Liver (tissue), 9 donors: ENCODE measurements around the gene IL1RAP. TPM values are rescaled to one million over a fixed set of nuclear protein-coding genes. Genes with fewer than 3 reads are reported as not detected.

Source experiments
- DNase-seq: peaks from one replicate; pipeline ENCODE4 v3.0.0-alpha.2; 2017; ENCODE audit warnings: low spot score
- H3K27ac ChIP-seq, 2 donors: one replicate each; pipeline ENCODE4 v1.7.0; 2013; ENCODE audit warnings: inconsistent platforms in 2 of 2, low read length in 2 of 2, control low read depth in 1 of 2, low read depth in 1 of 2, mild to moderate bottlenecking in 1 of 2
- H3K27me3 ChIP-seq, 4 donors: one replicate each; pipeline versions ENCODE4 v1.6.1 to v1.7.0; 2013; ENCODE audit warnings: low read length in 3 of 4, inconsistent platforms in 1 of 4, mild to moderate bottlenecking in 1 of 4, moderate library complexity in 1 of 4; ENCODE audit not compliant: control insufficient read depth in 4 of 4, insufficient read depth in 4 of 4
- H3K36me3 ChIP-seq, 4 donors: one replicate each; pipeline versions ENCODE4 v1.6.1 to v1.7.0; 2013; ENCODE audit warnings: low read length in 3 of 4, mild to moderate bottlenecking in 3 of 4, low read depth in 1 of 4, moderate library complexity in 1 of 4; ENCODE audit not compliant: control insufficient read depth in 4 of 4, insufficient read depth in 3 of 4
- H3K4me1 ChIP-seq, 4 donors: one replicate each; pipeline versions ENCODE4 v1.6.1 to v1.7.0; 2013; ENCODE audit warnings: low read length in 3 of 4, mild to moderate bottlenecking in 3 of 4, moderate library complexity in 1 of 4; ENCODE audit not compliant: control insufficient read depth in 4 of 4, insufficient read depth in 4 of 4
- H3K4me3 ChIP-seq, 3 donors: one replicate each; pipeline versions ENCODE4 v1.6.1 to v1.7.0; 2013; ENCODE audit warnings: low read length in 3 of 3, control low read depth in 1 of 3, low read depth in 1 of 3, mild to moderate bottlenecking in 1 of 3
- H3K9ac ChIP-seq, 2 donors: one replicate each; pipeline ENCODE4 v1.7.0; 2013; ENCODE audit warnings: low read length in 2 of 2, mild to moderate bottlenecking in 2 of 2, moderate library complexity in 2 of 2, control low read depth in 1 of 2, low read depth in 1 of 2
- H3K9me3 ChIP-seq, 4 donors: one replicate each; pipeline versions ENCODE4 v1.6.1 to v1.7.0; 2013; ENCODE audit warnings: low read length in 3 of 4; ENCODE audit not compliant: control insufficient read depth in 4 of 4
- EGR1 ChIP-seq, 2 donors: IDR thresholded peaks; 2 replicates each; pipeline ENCODE4 v1.6.1; 2016 to 2018; ENCODE audit warnings: antibody characterized with exemption in 2 of 2, low read depth in 2 of 2
- FOXA2 ChIP-seq: IDR thresholded peaks from 2 replicates; pipeline ENCODE4 v1.6.1; 2016; ENCODE audit warnings: antibody characterized with exemption
- GABPA ChIP-seq, 2 donors: IDR thresholded peaks in 1 of 2; conservative IDR thresholded peaks in 1 of 2; 2 replicates each; pipeline ENCODE4 v1.6.1; 2016; ENCODE audit warnings: antibody characterized with exemption in 2 of 2, mild to moderate bottlenecking in 1 of 2, moderate library complexity in 1 of 2
- HNF4A ChIP-seq, 2 donors: conservative IDR thresholded peaks; 2 replicates each; pipeline ENCODE4 v1.6.1; 2016; ENCODE audit warnings: antibody characterized with exemption in 2 of 2, mild to moderate bottlenecking in 2 of 2
- HNF4G ChIP-seq: IDR thresholded peaks from 2 replicates; pipeline ENCODE4 v1.6.1; 2016; ENCODE audit warnings: antibody characterized with exemption
- JUND ChIP-seq, 2 donors: IDR thresholded peaks; 2 replicates each; pipeline ENCODE4 v1.6.1; 2016; ENCODE audit warnings: antibody characterized with exemption in 2 of 2
- NR2F2 ChIP-seq: IDR thresholded peaks from 2 replicates; pipeline ENCODE4 v1.6.1; 2016; ENCODE audit warnings: antibody characterized with exemption
- RAD21 ChIP-seq, 2 donors: IDR thresholded peaks; 2 replicates each; pipeline ENCODE4 v1.6.1; 2016; ENCODE audit warnings: antibody characterized with exemption in 2 of 2, mild to moderate bottlenecking in 2 of 2
- RXRA ChIP-seq, 2 donors: IDR thresholded peaks; 2 replicates each; pipeline ENCODE4 v1.6.1; 2017 to 2018; ENCODE audit warnings: antibody characterized with exemption in 2 of 2, mild to moderate bottlenecking in 1 of 2
- SP1 ChIP-seq: IDR thresholded peaks from 2 replicates; pipeline ENCODE4 v1.6.1; 2018; ENCODE audit warnings: antibody characterized with exemption, mild to moderate bottlenecking
- TAF1 ChIP-seq: conservative IDR thresholded peaks from 2 replicates; pipeline ENCODE4 v1.6.1; 2016; ENCODE audit warnings: antibody characterized with exemption, mild to moderate bottlenecking
- YY1 ChIP-seq: IDR thresholded peaks from 2 replicates; pipeline ENCODE4 v1.6.1; 2016; ENCODE audit warnings: antibody characterized with exemption, mild to moderate bottlenecking
- WGBS: extraction: QIAGEN DNeasy Blood & Tissue Kit; methylation state at CpG from one replicate; pipeline ENCODE4 v1.1.7; 2013; 5-methylcytosine and 5-hydroxymethylcytosine counted together
- polyA plus RNA-seq, 2 donors: library from polyadenylated mRNA; stranded (reverse) in 1 of 2; unstranded in 1 of 2; fragments of 200-250 nt in 1 of 2; fragments of >200 nt in 1 of 2; fragmentation: Nextera tagmentation in 1 of 2; extraction: Ambion mirVana in 1 of 2; gene quantifications; one replicate each; pipeline versions ENCODE4 v1.2.1 to v1.2.3, GENCODE V29; 2013 to 2015
- total RNA-seq, 2 donors: library from RNA; depleted of rRNA; stranded (reverse); fragments of >200 nt; gene quantifications; one replicate each; pipeline ENCODE4 v1.2.3, GENCODE V29; 2014
- TF ChIP-seq, protein P1 (sequence below): IDR thresholded peaks from 2 replicates; pipeline ENCODE4 v1.6.1; 2016; ENCODE audit warnings: antibody characterized with exemption
- TF ChIP-seq, protein P2 (sequence below): IDR thresholded peaks from 2 replicates; pipeline ENCODE4 v1.6.1; 2016; ENCODE audit warnings: antibody characterized with exemption, mild to moderate bottlenecking
- TF ChIP-seq, protein P3 (sequence below): IDR thresholded peaks from 2 replicates; pipeline ENCODE4 v1.6.1; 2016; ENCODE audit warnings: antibody characterized with exemption
- TF ChIP-seq, protein P4 (sequence below): IDR thresholded peaks from 2 replicates; pipeline ENCODE4 v1.6.1; 2016; ENCODE audit warnings: antibody characterized with exemption
- donor health status: healthy.
- donor health status: healthy.
- donor health status: healthy.
- donor health status: healthy.
- donor health status: healthy.

Gene IL1RAP
- total and polyA plus RNA-seq, 4 donors = 53.7 to 230 (median 71.6) TPM

DNA sequence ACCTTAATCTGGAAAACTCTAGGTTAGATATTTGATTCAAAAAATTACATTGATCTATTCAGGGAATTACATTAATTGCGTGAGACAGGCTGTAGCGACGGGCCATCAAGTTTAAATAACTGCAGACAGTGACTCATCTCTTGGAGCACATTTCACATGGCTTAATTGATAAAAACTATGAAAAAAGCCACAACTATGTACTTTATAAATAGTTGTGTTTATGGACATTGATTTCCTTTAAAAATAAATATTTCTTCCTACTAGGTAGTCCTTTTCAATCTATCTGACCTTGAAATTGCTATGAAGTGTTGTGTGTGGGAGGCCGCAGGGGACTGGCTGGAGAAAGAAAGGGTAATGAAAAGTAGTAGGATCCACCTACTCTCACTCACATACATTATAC lies 157.8 kb downstream of the IL1RAP start:
- H3K27me3 ChIP-seq = no peaks in the 10 kb centered on the region
- no peak for DNase-seq
- H3K4me3 ChIP-seq = no peak overlapping the region
- no peak overlapping the region for H3K27ac ChIP-seq
- no peaks in the 10 kb centered on the region for H3K4me1 ChIP-seq
- no peaks in the 10 kb centered on the region for H3K36me3 ChIP-seq
- 88% methylated on average over 4 of the region's 4 CpGs for WGBS
- no peaks in the 10 kb centered on the region for H3K9me3 ChIP-seq
- H3K9ac ChIP-seq = no peak overlapping the region
- TF ChIP-seq, protein P1, sequence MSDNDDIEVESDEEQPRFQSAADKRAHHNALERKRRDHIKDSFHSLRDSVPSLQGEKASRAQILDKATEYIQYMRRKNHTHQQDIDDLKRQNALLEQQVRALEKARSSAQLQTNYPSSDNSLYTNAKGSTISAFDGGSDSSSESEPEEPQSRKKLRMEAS = no peak
- TF ChIP-seq FOXA2 (no peak), JUND (IDR thresholded peaks at IDR 0.05) (no peak), GABPA (IDR thresholded peaks at IDR 0.05 in 1 of 2, conservative IDR thresholded peaks at IDR 0.05 in 1 of 2) (no peak), TAF1 (no peak), NR2F2 (no peak), EGR1 (IDR thresholded peaks at IDR 0.05; ENCODE audit: low read depth in 2 of 2) (no peak), RXRA (IDR thresholded peaks at IDR 0.05) (no peak), HNF4G (no peak)

DNA sequence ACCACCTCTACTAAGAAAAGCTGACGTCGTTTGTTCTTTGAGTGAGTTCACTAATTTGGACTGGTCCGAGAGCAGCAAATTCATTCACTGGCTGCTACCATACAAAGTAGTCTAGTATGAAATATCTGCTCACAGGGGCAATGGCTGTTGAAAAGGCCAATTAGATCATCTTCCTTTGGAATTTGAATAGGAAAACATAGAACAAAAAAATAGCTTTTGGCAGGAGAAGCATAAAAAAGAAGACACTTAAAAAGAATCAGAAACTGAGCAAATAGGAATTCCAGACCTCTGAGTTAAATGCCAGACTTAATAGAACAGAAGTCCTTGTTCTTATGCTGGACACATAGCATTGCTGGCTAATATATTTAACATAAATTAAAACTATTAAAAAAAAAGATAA lies 159.3 kb downstream of the IL1RAP start:
- no peak for DNase-seq
- Histone ChIP-seq H3K27me3 (no peaks in the 10 kb centered on the region), H3K36me3 (no peaks in the 10 kb centered on the region), H3K4me3 (no peak overlapping the region), H3K27ac (no peak overlapping the region), H3K9ac (no peak overlapping the region), H3K4me1 (no peaks in the 10 kb centered on the region), H3K9me3 (peaks cover 0 to 2% (median 0%) of the 10 kb centered on the region in 4 donors)
- WGBS = 88% methylated on average over 3 of the region's 3 CpGs
- TF ChIP-seq YY1 (no peak), SP1 (no peak)
- TF ChIP-seq, protein P2, sequence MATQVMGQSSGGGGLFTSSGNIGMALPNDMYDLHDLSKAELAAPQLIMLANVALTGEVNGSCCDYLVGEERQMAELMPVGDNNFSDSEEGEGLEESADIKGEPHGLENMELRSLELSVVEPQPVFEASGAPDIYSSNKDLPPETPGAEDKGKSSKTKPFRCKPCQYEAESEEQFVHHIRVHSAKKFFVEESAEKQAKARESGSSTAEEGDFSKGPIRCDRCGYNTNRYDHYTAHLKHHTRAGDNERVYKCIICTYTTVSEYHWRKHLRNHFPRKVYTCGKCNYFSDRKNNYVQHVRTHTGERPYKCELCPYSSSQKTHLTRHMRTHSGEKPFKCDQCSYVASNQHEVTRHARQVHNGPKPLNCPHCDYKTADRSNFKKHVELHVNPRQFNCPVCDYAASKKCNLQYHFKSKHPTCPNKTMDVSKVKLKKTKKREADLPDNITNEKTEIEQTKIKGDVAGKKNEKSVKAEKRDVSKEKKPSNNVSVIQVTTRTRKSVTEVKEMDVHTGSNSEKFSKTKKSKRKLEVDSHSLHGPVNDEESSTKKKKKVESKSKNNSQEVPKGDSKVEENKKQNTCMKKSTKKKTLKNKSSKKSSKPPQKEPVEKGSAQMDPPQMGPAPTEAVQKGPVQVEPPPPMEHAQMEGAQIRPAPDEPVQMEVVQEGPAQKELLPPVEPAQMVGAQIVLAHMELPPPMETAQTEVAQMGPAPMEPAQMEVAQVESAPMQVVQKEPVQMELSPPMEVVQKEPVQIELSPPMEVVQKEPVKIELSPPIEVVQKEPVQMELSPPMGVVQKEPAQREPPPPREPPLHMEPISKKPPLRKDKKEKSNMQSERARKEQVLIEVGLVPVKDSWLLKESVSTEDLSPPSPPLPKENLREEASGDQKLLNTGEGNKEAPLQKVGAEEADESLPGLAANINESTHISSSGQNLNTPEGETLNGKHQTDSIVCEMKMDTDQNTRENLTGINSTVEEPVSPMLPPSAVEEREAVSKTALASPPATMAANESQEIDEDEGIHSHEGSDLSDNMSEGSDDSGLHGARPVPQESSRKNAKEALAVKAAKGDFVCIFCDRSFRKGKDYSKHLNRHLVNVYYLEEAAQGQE = no peak

DNA sequence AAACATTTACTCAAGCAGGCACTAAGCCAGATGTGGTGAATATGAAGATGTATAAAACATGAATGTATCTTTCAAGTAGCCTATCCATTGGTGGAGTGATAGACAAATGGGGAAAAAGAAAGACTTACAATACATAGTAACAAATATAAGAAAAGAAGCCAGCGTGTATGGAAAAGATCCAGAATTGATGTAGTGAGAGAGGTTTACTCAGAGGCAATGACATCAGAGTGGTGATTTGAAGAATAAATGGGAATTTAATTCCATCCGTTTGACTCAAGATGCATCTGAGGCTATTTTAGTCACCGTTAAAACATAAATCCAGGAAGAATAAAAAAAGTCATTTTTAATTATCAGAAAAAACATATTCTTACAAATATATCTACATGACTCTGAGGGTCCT lies 162.6 kb downstream of the IL1RAP start:
- H3K4me1 ChIP-seq = no peaks in the 10 kb centered on the region
- no peak overlapping the region for H3K9ac ChIP-seq
- H3K27ac ChIP-seq = no peak overlapping the region
- TF ChIP-seq, protein P2 = no peak
- TF ChIP-seq, protein P3, sequence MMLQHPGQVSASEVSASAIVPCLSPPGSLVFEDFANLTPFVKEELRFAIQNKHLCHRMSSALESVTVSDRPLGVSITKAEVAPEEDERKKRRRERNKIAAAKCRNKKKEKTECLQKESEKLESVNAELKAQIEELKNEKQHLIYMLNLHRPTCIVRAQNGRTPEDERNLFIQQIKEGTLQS = no peak
- TF ChIP-seq FOXA2 (no peak), JUND (IDR thresholded peaks at IDR 0.05) (no peak), HNF4A (conservative IDR thresholded peaks at IDR 0.05) (no peak), RAD21 (IDR thresholded peaks at IDR 0.05) (no peak), TAF1 (no peak), SP1 (no peak), EGR1 (IDR thresholded peaks at IDR 0.05; ENCODE audit: low read depth in 2 of 2) (no peak), NR2F2 (no peak), YY1 (no peak)
- TF ChIP-seq, protein P1 = no peak
- TF ChIP-seq, protein P4, sequence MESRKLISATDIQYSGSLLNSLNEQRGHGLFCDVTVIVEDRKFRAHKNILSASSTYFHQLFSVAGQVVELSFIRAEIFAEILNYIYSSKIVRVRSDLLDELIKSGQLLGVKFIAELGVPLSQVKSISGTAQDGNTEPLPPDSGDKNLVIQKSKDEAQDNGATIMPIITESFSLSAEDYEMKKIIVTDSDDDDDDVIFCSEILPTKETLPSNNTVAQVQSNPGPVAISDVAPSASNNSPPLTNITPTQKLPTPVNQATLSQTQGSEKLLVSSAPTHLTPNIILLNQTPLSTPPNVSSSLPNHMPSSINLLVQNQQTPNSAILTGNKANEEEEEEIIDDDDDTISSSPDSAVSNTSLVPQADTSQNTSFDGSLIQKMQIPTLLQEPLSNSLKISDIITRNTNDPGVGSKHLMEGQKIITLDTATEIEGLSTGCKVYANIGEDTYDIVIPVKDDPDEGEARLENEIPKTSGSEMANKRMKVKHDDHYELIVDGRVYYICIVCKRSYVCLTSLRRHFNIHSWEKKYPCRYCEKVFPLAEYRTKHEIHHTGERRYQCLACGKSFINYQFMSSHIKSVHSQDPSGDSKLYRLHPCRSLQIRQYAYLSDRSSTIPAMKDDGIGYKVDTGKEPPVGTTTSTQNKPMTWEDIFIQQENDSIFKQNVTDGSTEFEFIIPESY = no peak

More for the DNA sequence above, 162.6 kb downstream of the IL1RAP start:
- DNase-seq = no peak
- Histone ChIP-seq H3K27me3 (no peaks in the 10 kb centered on the region), H3K36me3 (no peaks in the 10 kb centered on the region), H3K4me3 (no peak overlapping the region), H3K9me3 (peaks cover 0 to 2% (median 0%) of the 10 kb centered on the region in 4 donors)
- WGBS = 93% methylated on average over 3 of the region's 3 CpGs
